Esophagus muscularis mucosa (tissue), 4 donors: ENCODE data around the gene KIF19. TPM values are rescaled to one million over a fixed set of nuclear protein-coding genes. Genes with fewer than 3 reads are reported as not detected.

Source experiments
- DNase-seq: peaks from one replicate; pipeline ENCODE4 v3.0.0-alpha.2; 2017; ENCODE audit errors: extremely low spot score
- H3K27ac ChIP-seq, 4 donors: fragments of 200-600 bp; sonication (generic); replicated peaks in 1 of 4; 1 replicate in 3 of 4; 2 replicates in 1 of 4; pipeline ENCODE4 v1.5.1; 2016 to 2019; ENCODE audit warnings: mild to moderate bottlenecking in 1 of 4
- H3K27me3 ChIP-seq, 4 donors: fragments of 200-600 bp; sonication (generic); one replicate each; pipeline versions ENCODE4 v1.5.1 to v1.6.0; 2016 to 2019
- H3K36me3 ChIP-seq, 4 donors: fragments of 200-600 bp; sonication (generic); one replicate each; pipeline ENCODE4 v1.5.1; 2016 to 2019
- H3K4me1 ChIP-seq, 4 donors: fragments of 200-600 bp; sonication (generic); one replicate each; pipeline ENCODE4 v1.5.1; 2016 to 2019
- H3K4me3 ChIP-seq, 4 donors: fragments of 200-600 bp; sonication (generic); 1 replicate in 2 of 4; 2 replicates in 2 of 4; pipeline ENCODE4 v1.5.1; 2016 to 2019; ENCODE audit warnings: mild to moderate bottlenecking in 4 of 4, moderate library complexity in 1 of 4
- H3K9me3 ChIP-seq, 4 donors: fragments of 200-600 bp; sonication (generic); 1 replicate in 3 of 4; 2 replicates in 1 of 4; pipeline ENCODE4 v1.5.1; 2016 to 2019
- EP300 ChIP-seq: sonication (generic); formaldehyde crosslinking; IDR thresholded peaks from one replicate; pipeline ENCODE4 v1.6.1; 2017; ENCODE audit warnings: antibody characterized with exemption
- POLR2A ChIP-seq: fragments of 450-650 bp; IDR thresholded peaks from one replicate; pipeline ENCODE4 v1.6.1; 2017; ENCODE audit warnings: antibody characterized with exemption, moderate library complexity, mild to moderate bottlenecking, low read depth
- POLR2AphosphoS5 ChIP-seq, 2 donors: sonication (generic); formaldehyde crosslinking; IDR thresholded peaks; one replicate each; pipeline ENCODE4 v1.6.1; 2017; ENCODE audit warnings: antibody characterized with exemption in 2 of 2
- WGBS: methylation state at CpG from one replicate; pipeline ENCODE4 v1.1.5; 2018; 5-methylcytosine and 5-hydroxymethylcytosine counted together
- intact Hi-C: fragments of 100-400 bp; cut with DNase I; formaldehyde crosslinking; loops from one replicate; pipeline ENCODE4 v1.15.1; 2023
- total RNA-seq, 4 donors: library from RNA; depleted of rRNA; stranded (reverse); fragments of >200 nt; gene quantifications; one replicate each; pipeline versions ENCODE4 v1.1.0 to v1.2.1, GENCODE V29; 2016
- TF ChIP-seq, protein P1 (sequence below), 3 experiments: fragments of 200-600 bp in 2 of 3; fragments of 450-650 bp in 1 of 3; sonication (generic) in 2 of 3; IDR thresholded peaks; one replicate each; pipeline ENCODE4 v1.5.1; 2017 to 2019; ENCODE audit warnings: antibody characterized with exemption in 3 of 3, mild to moderate bottlenecking in 2 of 3, moderate library complexity in 1 of 3

The KIF19 gene
- total RNA-seq, 4 donors from 2014 or later, result under 0.01 to 3.8 (median 1.3) TPM

DNA sequence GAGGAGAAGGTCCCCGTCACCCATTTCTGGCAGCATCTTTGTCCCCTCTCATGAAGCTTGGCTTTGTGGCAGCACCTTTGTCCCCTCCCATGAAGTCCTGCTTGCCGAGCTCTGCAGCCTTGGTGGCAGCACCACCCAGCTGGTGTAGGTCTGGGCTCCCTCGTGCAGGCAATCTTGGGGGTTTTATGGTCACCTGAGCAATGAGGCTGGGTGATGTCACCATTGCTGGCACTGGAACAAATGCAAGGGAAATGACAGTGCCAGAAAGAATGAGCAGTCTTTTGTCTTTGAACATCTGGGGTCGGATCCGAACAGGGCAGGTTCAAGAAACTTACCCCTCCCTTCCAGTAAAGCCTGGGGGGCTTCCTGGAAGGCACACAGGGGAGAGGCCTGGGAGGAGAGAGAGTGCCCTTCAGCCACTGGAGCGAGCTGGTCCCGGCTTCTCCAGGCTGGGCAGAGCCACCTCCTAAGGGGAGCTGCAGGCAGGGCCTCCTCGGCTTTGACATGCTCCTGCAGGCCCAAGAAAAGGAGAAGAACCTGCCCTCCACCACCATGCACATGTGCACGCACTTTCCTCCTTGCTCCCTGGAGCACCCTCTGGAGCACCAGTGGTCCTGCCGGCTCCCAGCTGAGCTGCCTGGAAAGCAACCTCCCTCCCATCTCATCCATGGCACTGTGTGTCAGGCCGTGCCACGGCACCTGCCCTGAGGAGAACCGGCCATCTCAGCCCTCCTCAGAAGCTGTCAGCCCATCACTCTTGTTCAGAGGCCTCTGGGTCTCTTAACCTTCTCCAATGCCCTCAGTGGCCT lies 19.6 kb downstream of the KIF19 start:
- Histone ChIP-seq H3K4me3 (no peak overlapping the region), H3K27ac (no peak overlapping the region)
- intact Hi-C loops, result no loop called here

GRCh38 chr17:74347646-74348045 lies 21.6 kb downstream of the KIF19 start:
- intact Hi-C loops, result no loop called here
- no peak for TF ChIP-seq POLR2A
- no peak for TF ChIP-seq POLR2AphosphoS5 (IDR thresholded peaks at IDR 0.05)
- TF ChIP-seq, protein P1, sequence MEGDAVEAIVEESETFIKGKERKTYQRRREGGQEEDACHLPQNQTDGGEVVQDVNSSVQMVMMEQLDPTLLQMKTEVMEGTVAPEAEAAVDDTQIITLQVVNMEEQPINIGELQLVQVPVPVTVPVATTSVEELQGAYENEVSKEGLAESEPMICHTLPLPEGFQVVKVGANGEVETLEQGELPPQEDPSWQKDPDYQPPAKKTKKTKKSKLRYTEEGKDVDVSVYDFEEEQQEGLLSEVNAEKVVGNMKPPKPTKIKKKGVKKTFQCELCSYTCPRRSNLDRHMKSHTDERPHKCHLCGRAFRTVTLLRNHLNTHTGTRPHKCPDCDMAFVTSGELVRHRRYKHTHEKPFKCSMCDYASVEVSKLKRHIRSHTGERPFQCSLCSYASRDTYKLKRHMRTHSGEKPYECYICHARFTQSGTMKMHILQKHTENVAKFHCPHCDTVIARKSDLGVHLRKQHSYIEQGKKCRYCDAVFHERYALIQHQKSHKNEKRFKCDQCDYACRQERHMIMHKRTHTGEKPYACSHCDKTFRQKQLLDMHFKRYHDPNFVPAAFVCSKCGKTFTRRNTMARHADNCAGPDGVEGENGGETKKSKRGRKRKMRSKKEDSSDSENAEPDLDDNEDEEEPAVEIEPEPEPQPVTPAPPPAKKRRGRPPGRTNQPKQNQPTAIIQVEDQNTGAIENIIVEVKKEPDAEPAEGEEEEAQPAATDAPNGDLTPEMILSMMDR (IDR thresholded peaks at IDR 0.05), result no peak
- TF ChIP-seq EP300, result no peak
- H3K27me3 ChIP-seq, result peaks cover 0 to 86% (median 2%) of the 10 kb centered on the region in 4 donors
- 79% methylated on average over 14 of the region's 14 CpGs for WGBS
- no peaks in the 10 kb centered on the region for H3K9me3 ChIP-seq
- H3K27ac ChIP-seq, result no peak overlapping the region
- H3K4me1 ChIP-seq, result peaks cover 0 to 5% (median 0%) of the 10 kb centered on the region in 4 donors
- DNase-seq, result no peak
- no peaks in the 10 kb centered on the region for H3K36me3 ChIP-seq
- H3K4me3 ChIP-seq, result no peak overlapping the region

More for the DNA sequence above, 19.6 kb downstream of the KIF19 start:
- Histone ChIP-seq H3K27me3 (peaks cover 0 to 82% (median 0%) of the 10 kb centered on the region in 4 donors), H3K36me3 (no peaks in the 10 kb centered on the region), H3K9me3 (no peaks in the 10 kb centered on the region), H3K4me1 (no peaks in the 10 kb centered on the region)
- 80% methylated on average over 10 of the region's 13 CpGs for WGBS
- TF ChIP-seq, protein P1 (IDR thresholded peaks at IDR 0.05), result no peak
- no peak for TF ChIP-seq POLR2A
- no peak for TF ChIP-seq POLR2AphosphoS5 (IDR thresholded peaks at IDR 0.05)
- TF ChIP-seq EP300, result no peak
- no peak for DNase-seq

- H3K27ac ChIP-seq, result no peak overlapping the region
- no peaks in the 10 kb centered on the region for H3K9me3 ChIP-seq
- peaks cover 0 to 86% (median 6%) of the 10 kb centered on the region in 4 donors for H3K27me3 ChIP-seq
- WGBS, result 68% methylated on average over 13 of the region's 19 CpGs
- peaks cover 0 to 5% (median 2%) of the 10 kb centered on the region in 4 donors for H3K4me1 ChIP-seq
- TF ChIP-seq POLR2AphosphoS5 (IDR thresholded peaks at IDR 0.05) (no peak), EP300 (no peak), POLR2A (no peak)
- TF ChIP-seq, protein P1 (IDR thresholded peaks at IDR 0.05), result no peak
- intact Hi-C loops, result no loop called here
- no peak overlapping the region for H3K4me3 ChIP-seq
- H3K36me3 ChIP-seq, result no peaks in the 10 kb centered on the region
- DNase-seq, result no peak
Measured at GRCh38 chr17:74349120-74349519, 23.1 kb downstream of the KIF19 start.

DNA sequence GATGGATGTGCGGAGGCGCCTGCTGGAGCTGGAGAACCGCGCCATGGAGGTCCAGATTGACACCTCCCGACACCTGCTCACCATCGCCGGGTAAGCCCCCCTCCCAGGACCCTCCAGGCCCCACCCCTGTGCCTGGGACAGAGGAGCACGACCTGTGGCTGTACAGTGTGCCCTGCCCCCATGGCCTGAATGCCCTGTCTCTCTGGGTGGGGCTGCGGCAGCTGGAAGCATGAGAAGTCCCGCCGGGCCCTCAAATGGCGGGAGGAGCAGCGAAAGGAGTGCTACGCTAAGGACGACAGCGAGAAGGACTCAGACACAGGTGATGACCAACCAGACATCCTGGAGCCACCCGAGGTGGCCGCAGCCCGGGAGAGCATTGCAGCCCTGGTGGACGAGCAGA lies 24.5 kb downstream of the KIF19 start:
- peaks cover 0 to 7% (median 3%) of the 10 kb centered on the region in 4 donors for H3K4me1 ChIP-seq
- H3K36me3 ChIP-seq, result no peaks in the 10 kb centered on the region
- DNase-seq, result no peak
- H3K27ac ChIP-seq, result no peak overlapping the region
- peaks cover 0 to 86% (median 10%) of the 10 kb centered on the region in 4 donors for H3K27me3 ChIP-seq
- 80% methylated on average over 7 of the region's 20 CpGs for WGBS
- TF ChIP-seq, protein P1 (IDR thresholded peaks at IDR 0.05), result no peak
- TF ChIP-seq POLR2AphosphoS5 (IDR thresholded peaks at IDR 0.05) (no peak), EP300 (no peak), POLR2A (no peak)
- intact Hi-C loops, result no loop called here
- no peaks in the 10 kb centered on the region for H3K9me3 ChIP-seq
- no peak overlapping the region for H3K4me3 ChIP-seq
